IPS DF 19.7 (cell line): ENCODE data around the gene PRKD1.
A peak's percentile ranks its signal among the peaks of the same experiment; 100 is the strongest.

Experiments
- DNase-seq: peaks from one replicate; pipeline ENCODE4 v3.0.0-alpha.2; 2013; ENCODE audit warnings: low read depth, low spot score

The PRKD1 gene

DNA sequence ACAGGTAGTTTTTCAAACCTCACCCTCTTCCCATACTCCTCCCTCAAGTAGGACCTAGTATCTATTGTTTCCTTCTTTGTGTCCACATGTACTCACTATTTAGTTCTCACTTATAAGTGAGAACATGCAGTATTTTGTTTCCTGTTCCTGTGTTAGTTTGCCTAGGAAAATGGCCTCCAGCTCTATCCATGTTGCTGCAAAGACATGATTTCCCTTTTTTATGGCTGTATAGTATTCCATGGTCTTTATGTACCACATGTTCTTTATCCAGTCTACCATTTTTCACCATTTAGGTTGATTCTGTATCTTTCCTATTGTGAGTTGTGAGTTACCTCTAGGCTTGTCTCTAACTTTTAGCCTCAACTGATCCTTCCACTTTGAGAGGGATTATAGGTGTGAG lies 310.7 kb downstream of the PRKD1 start:
- no peak for DNase-seq

DNA sequence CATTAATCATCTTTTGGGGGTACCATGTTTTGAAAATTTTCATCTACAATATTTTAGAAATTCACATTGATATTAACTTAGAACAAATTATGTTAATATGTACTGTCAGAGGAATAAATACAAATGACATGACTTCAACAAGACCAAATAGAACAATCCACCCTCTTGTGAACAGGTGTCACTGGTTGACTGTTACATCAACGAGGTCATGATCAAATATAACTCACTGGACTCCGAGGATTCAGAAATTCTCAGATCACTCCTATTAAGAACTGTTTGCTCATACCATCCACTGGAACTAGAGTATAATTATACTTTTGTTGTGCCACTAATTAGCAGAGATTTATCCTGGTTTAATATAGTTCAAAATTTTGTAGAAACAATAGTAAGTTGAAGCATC lies 318.8 kb downstream of the PRKD1 start:
- DNase-seq: no peak

DNA sequence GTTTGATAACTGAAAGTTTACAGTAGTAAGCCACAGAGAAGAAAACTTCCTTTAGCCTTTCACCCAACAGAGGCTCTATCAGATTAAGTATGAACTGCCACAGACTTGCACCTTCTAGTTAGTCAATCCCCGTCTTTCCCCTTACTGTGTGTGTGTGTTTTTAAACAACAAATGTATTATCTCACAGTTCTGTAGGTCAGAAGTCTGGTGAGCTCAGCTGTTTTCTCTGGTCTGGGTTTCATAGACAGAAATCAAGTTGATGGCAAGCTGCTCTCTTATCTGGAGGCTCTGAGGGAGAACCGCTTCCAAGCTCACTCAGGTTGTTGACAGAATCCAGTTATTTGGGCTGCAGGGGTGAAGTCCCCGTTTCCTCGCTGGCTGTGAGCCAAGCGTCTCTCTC lies 320.5 kb downstream of the PRKD1 start:
- DNase-seq: no peak

DNA sequence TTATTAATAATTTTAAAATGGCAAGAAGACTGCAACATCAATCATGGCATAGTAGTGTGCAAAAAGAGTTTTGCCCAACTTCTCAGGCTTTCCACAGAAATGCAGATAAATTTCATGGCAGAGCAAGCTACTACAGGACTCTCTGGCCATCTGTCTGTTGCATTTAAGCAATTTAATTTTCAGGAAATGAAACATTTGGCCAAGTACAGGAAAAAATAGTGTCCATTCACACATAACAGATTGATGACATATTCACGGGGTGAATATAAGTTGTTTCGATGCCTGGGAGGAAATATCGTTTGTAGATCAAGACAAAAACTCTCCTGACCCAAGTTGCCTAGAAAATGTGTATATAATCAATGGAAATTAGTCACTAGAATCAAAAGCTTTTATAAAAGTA lies 324.0 kb downstream of the PRKD1 start:
- no peak for DNase-seq

DNA sequence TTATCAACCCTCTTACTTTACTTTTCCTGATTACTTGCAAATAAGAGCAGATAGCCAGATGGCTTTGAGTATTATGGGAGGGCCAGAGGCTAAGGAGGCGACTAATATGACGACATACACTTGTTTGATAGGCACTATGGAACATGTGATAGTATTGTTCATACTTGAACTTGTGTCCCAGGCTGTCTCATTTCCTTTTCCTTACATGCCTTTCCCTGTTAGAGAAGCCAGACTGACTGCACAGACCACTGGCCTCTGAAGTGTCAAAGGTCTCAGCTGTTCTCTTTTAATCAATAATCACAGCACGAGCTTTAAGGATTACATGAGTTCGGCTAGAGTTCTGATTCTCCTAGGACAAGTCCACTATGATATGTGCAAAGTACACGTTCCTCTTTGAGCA lies 326.0 kb downstream of the PRKD1 start:
- no peak for DNase-seq

DNA sequence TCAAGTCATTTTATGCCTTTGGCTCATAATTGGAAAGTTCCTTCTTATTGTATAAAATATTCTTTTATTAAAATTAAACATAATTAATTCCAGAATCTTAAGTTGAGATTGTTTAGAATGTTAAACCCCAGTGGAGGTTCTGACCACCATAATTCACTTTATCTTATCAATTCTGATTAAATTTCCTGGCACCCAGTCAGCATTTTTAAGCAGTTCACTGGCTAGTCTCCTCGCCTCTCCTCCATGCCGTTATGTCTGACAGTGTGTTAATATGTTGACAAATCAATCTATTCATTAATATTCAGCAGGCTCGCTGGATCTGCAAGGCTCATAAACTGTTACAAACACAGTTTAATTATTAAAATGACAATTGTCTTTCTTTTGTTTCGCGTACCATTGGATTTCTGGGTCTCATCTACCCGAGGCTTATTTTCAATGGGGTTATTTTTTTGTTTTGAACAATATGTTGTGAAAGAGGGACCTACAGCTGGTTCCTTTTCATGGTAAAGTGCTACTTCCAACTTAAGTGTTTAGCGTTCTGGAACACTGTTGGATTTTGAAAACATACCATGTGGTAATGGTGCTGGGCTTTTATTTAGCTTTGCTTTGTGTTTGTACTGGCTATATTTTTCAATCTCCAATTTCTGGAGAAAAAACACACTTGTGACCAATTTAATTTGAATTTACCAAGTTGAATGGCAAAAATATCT lies 339.7 kb downstream of the PRKD1 start:
- no peak for DNase-seq

DNA sequence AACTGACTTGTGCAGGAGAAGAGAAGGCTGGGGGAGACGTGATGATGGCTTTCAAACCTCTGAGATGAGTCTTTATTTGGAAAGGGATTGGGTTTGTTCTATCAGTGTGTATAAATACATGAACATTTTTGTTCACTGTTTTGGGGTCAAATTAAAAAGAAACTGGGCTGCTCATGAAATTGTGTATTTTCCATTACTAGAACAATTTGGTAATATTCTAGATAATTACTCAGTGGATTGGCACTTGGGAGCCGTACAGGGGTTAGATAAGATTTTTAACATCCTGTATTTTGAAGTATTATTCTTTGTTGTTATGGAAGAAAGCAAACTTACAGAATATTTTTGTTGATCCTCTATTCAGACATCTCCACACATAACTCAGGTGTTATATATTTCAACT lies 340.6 kb downstream of the PRKD1 start:
- no peak for DNase-seq

DNA sequence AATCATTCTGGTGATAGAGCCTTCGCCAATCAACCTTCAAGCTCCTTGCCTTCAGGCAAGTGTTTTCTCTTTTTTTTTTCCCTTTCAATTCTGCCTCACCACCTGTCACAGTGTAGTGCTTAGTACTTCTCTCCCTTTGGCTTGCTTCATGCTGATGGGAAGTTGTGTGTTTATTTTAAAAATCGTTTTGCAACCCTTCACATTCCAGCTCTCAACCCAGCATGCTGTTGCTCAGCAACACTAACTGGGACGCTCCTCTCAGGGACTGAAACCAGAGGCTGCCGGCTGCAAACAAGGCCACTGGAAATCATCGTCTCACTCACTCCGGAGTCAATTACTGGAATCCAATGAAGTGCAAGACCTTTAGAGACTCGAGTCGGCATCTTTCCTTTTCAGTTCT lies 342.7 kb downstream of the PRKD1 start:
- DNase-seq: no peak

DNA sequence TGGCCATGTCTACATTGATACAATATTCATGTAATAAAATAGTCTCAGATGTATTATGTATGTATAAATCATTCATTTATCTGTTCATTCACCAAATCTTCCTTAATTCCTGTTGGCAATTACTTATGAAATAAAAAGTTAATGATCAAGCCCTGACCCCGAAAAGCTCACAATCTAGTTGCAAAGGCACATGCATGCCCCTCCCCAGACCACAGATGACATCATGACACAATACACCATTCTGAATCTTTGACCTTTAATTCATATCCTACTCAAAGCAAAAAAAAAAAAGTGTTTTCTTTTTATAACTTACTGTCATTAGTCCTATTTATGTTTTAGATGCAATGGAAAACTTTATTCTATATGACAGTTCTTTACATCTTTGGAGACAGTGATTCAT lies 346.9 kb downstream of the PRKD1 start:
- no peak for DNase-seq

DNA sequence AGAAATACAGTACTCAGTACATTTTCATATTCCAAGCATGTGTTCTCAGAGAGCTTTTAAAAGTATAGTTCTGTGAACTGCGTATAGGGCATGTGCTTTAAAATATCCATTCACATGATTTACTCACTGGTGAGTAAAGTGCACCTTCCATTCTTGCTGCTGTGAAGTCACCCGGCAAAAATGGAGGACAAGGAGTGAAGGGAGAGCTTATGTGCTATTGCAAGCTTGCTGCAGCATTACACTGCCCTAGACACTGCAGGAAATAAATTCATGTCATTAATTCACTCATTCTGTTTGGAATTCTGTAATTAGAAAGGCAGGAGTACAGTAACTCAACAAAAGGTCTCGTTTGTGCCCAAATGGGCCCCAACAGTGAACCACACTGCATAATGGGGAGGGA lies 347.8 kb downstream of the PRKD1 start:
- DNase-seq: no peak

DNA sequence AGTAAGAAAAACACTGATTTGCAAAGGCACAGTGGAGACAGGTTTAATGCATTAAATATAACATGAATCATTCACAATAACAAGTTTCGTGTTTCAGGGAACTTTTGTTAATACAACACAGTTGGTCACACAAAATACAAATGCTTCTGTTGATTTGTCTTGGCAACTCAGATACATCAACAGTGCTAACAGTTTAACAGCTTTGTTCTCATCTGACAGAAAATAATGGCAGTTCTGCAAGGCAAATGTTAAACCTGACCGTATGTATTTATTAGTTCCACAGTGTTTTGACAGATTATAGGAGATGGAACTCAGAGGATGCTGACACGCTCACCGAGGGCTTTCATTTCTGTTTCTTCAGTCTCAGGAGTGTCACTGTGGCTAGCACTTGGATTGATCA lies 350.7 kb downstream of the PRKD1 start:
- DNase-seq: no peak

DNA sequence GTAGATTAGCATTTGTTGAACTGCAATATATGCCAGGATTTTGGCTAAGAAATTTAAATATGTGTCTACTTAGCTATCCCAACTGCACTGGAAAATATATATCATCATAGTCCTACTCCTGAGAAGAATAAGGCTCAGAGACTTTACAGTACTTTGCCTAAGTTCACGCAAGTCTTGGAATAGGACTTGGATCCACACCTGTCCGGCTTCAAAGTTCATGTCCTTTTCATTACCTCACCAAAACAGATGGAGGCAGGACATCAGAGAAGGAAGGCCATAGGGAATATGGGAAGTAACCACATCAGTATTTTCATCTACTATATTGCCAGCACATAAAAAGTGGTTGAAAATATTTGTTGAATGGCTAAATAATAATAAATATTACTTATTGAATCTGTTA lies 358.5 kb downstream of the PRKD1 start:
- no peak for DNase-seq

DNA sequence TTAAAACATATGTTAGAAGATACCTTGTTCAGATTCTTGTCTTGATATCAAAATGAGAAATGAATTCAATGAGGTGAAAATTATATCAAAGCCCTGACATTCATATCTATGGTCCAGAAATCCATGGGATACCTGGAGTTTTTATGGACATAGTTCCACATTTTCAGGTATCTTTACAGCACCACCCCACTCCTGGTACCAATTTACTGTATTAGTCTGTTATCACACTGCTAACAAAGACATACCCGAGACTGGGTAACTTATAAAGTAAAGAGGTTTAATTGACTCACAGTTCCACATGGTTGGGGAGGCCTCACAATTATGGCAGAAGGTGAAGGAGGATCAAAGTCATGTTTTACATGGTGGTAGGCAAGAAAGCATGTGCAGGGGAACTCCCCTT lies 361.5 kb downstream of the PRKD1 start:
- DNase-seq: no peak

DNA sequence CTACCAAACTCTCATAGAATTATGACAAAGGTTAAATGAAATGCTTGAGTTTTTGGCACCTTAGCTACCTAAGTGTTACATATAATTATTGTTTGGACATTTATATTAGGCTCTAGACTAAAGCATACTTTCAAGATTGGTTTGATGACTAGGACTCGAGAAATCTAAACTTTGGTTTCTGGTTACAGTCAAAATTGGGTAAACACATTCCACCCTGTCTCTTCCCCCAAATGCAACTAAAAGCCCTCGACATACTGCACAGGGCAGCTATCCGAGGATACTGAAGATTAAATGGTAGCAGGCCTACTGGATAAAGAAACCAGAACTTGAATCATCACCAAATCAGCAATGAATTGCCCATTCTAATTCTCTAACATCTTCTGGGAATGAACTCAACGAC lies 369.1 kb downstream of the PRKD1 start:
- no peak for DNase-seq

DNA sequence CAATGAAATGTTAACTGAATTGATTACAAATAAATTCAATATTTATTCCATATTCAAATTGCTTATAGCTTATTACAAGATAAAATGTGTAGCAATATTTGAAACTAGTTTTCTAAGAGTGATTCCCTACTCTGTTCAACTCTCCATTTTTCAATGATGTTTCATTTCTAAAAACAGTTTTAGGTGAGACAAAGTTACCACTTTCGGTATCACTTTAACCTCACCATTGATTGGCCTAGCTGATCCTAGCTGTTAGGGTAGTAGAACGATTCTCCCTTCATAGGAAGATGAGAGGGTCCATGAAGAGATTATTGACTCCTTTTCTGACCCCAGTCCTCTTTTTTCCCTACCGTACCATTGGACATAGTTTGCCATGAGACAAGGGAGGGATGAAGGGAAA lies 373.3 kb downstream of the PRKD1 start:
- DNase-seq: no peak

DNA sequence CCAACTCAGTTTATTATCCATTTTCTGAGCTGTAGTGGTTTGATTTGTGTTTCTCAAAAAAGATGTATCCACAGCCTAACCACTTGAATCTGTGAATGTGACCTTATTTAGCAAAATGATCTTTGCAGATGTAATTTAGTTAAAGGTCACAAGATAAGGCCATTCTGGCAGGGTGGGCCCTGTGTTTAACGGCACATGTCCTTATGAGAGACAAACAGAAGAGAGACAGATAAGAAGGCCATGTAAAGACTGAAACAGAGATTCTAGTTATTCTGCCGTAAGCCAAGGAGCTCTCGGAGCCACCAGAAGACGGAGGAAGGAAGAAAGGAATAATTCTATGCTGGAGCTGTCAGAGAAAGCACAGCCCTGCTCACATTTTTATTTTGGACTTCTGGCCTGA lies 374.2 kb downstream of the PRKD1 start:
- DNase-seq: no peak

DNA sequence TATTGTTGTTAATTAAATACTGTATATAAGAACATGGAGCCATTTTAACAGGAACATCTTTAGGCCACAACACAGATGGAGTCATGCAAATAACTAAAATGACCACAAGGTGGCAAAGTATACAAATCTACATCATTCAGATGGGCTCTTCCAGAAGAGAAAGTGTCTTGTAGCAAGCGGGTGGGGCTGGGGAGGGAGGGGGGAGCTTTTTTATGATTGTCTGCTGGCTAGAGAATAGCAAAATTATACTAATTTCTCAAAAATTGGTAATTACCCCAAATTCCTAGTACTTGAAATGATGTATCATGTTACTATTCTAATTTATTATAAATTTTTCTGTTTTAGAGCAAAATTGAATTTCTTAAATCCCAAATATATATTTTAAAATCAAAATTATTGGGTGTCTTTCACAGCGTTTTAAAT lies 378.7 kb downstream of the PRKD1 start:
- DNase-seq: peak; percentile 35

DNA sequence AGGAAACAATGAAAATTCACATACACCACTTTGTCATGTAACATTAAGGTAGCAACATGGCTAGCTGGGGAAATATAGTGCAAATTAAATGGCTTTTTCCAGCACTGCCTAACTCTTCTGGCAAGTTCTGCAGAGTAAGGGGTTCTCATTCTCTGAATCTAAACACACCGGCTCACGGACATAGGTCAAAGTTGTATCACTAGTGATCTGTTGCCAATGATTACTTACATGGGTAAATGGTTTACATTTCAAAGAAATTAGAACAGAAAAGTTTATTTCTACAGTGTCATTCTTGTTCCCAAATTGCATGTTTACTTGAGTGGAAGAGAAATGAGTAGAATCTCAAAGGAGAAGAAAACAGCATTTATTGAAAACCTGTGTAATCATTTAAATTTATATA lies 381.9 kb downstream of the PRKD1 start:
- no peak for DNase-seq

DNA sequence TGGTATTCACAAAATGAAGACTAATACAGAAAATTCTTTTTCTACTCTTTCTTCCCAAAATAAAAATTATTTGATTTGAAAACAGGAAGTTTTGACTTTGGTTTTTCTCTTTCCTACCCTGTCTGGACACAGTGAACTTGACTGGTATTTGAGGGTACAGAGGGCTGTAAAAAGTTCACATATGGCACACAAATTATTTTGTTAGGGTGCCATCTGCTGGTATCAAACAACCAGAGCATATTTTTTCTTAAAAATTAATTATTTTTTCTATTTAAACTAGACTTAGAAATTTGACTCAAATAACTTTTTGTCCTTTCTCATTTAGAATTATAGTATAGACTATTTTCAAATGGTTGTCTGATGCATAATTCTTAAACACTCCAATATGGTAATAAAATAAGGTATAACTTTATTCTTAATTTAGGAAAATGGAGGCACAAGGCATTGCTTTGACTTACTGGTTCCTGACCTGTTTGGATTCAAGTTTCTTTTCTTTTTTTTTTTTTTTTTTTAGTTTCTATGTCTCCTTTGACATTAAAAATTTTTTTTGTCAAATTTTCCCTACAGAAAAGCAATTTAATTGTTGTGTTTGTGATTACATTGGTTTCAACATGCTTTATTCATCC lies 390.6 kb downstream of the PRKD1 start:
- no peak for DNase-seq

DNA sequence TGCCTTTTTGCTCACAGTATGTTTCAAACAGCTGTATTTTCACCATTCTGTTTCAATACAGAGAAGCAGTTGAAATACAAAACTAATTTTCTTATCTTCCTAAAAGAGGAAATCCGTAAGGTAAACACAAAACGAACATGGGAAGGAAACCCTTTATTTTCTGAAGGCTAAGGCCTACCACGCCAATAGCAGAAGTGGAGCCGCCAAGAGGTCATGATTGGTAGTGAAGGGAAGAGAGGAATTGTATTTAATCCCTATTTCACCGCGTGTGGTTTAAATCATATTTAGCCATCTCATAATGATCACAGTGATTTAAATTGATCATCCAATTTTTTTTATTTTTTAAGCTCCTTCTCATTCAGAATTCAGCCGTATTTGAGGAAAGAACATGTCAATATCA lies 398.2 kb downstream of the PRKD1 start:
- no peak for DNase-seq

DNA sequence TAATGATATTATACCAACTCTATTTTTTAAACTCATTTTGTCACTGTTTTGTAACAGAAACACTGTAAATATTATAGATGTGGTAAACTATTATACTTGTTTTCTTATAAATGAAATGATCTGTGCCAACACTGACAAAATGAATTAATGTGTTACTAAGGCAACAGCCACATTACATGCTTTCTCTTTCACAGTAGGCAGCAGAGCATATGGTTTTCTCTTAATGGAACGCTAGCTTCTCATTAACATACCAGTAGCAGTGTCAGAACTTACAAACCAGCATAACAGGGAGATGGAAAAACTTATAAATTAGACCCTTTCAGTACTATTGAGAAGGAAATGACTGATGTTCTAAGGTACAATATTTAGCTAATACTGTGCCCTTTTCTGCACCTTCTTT lies 398.8 kb downstream of the PRKD1 start:
- no peak for DNase-seq

DNA sequence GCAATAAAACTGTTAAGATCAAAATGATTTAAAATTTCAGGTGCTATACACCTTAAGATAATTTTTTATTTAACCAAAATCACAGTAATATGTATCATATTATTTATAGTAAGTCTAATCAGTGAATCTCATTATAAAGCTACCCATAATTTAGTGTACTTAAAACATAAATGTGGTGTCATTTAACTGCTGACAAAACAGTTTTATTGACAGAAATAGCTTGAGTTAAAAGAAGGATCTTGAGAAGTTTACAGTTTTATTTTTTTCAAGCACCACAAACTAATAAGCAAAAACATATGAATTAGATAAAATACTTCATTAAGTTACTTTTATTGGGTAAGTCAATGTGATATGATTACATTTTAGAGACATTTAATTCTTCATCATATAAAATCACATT lies 400.4 kb downstream of the PRKD1 start:
- DNase-seq: no peak
